Upper lobe of left lung (tissue), 6 donors: Measurements from ENCODE around the gene TCHHL1. TPM values are rescaled to one million over a fixed set of nuclear protein-coding genes. Genes with fewer than 3 reads are reported as not detected.
"Not testable (repeated sequence)": the region's sequence is repeated elsewhere in the genome, so short reads cannot be mapped to it uniquely, and the experiment has no call there.

Experiments used
- ATAC-seq, 2 donors: fragments of 200-7000 bp; cut with Tn5 transposase; one replicate each; pipeline ENCODE4 v1.9.1; 2022; ENCODE audit warnings: mild to moderate bottlenecking in 2 of 2, moderate library complexity in 2 of 2; ENCODE audit not compliant: low FRiP score in 2 of 2
- DNase-seq, 2 donors: peaks; one replicate each; pipeline ENCODE4 v3.0.0-alpha.2; 2019 to 2020
- H3K27ac ChIP-seq, 4 donors: fragments of 200-600 bp; sonication (generic); one replicate each; pipeline ENCODE4 v1.5.1; 2016 to 2019
- H3K27me3 ChIP-seq, 4 donors: fragments of 200-600 bp; sonication (generic); one replicate each; pipeline ENCODE4 v1.5.1; 2017 to 2019
- H3K36me3 ChIP-seq, 4 donors: fragments of 200-600 bp; sonication (generic); one replicate each; pipeline ENCODE4 v1.5.1; 2016 to 2019
- H3K4me1 ChIP-seq, 4 donors: fragments of 200-600 bp; sonication (generic); one replicate each; pipeline ENCODE4 v1.5.1; 2018 to 2019
- H3K4me3 ChIP-seq, 4 donors: fragments of 200-600 bp; sonication (generic); one replicate each; pipeline ENCODE4 v1.5.1; 2017 to 2019; ENCODE audit warnings: mild to moderate bottlenecking in 2 of 4, moderate library complexity in 1 of 4
- H3K9me3 ChIP-seq, 4 donors: fragments of 200-600 bp; sonication (generic); one replicate each; pipeline ENCODE4 v1.5.1; 2018 to 2019
- CTCF ChIP-seq, 6 experiments: fragments of 450-650 bp in 4 of 6; fragments of 200-600 bp in 2 of 6; sonication (generic) in 2 of 6; IDR thresholded peaks; one replicate each; pipeline ENCODE4 v1.5.1; 2016 to 2019; ENCODE audit warnings: antibody characterized with exemption in 6 of 6
- EP300 ChIP-seq, 4 donors: sonication (generic); formaldehyde crosslinking; IDR thresholded peaks; one replicate each; pipeline ENCODE4 v1.5.1; 2017; ENCODE audit warnings: antibody characterized with exemption in 4 of 4, control low read depth in 2 of 4
- POLR2A ChIP-seq, 4 donors: fragments of 450-650 bp; IDR thresholded peaks; one replicate each; pipeline ENCODE4 v1.5.1; 2016 to 2017; ENCODE audit warnings: antibody characterized with exemption in 4 of 4, mild to moderate bottlenecking in 2 of 4
- POLR2AphosphoS5 ChIP-seq, 2 donors: sonication (generic); formaldehyde crosslinking; IDR thresholded peaks; one replicate each; pipeline ENCODE4 v1.5.1; 2017; ENCODE audit warnings: antibody characterized with exemption in 2 of 2
- WGBS, 2 donors: methylation state at CpG; one replicate each; pipeline ENCODE4 v1.1.5; 2017 to 2018; 5-methylcytosine and 5-hydroxymethylcytosine counted together
- total RNA-seq, 6 donors: library from RNA; depleted of rRNA in 4 of 6; stranded (reverse); fragments of >200 nt in 4 of 6; gene quantifications; one replicate each; pipeline versions ENCODE4 v1.1.0 to v1.2.1, GENCODE V29; 2016 to 2021
- donor health status: DM: no; HTN: no; CAD: no; lungs with moderate emphysema.
- donor health status: DM: no; HTN: yes; CAD: no; lungs with severe emphysema.

TCHHL1 gene
- total RNA-seq, 6 donors from 2014 or later: not detected

GRCh38 chr1:152104854-152105253 is 16.0 kb upstream of the TCHHL1 start:
- Histone ChIP-seq H3K4me3 (no peak overlapping the region), H3K4me1 (peaks cover 6 to 21% (median 14%) of the 10 kb centered on the region in 4 donors), H3K27me3 (peaks cover 0 to 26% (median 13%) of the 10 kb centered on the region in 4 donors), H3K9me3 (peaks cover 3 to 18% (median 13%) of the 10 kb centered on the region in 4 donors), H3K27ac (no peak overlapping the region), H3K36me3 (no peaks in the 10 kb centered on the region)
- 48 to 57% methylated on average over 2 of the region's 2 CpGs for WGBS, 2 donors
- ATAC-seq: no peak
- DNase-seq: no peak
- TF ChIP-seq POLR2A (IDR thresholded peaks at IDR 0.05) (no peak), CTCF (IDR thresholded peaks at IDR 0.05) (no peak), POLR2AphosphoS5 (IDR thresholded peaks at IDR 0.05) (no peak), EP300 (IDR thresholded peaks at IDR 0.05) (no peak)

GRCh38 chr1:152096931-152097330 is 8.1 kb upstream of the TCHHL1 start:
- no peak for DNase-seq
- Histone ChIP-seq H3K4me3 (no peak overlapping the region), H3K36me3 (no peaks in the 10 kb centered on the region), H3K27ac (no peak overlapping the region), H3K9me3 (peaks cover 0 to 9% (median 2%) of the 10 kb centered on the region in 4 donors), H3K4me1 (no peaks in the 10 kb centered on the region), H3K27me3 (no peaks in the 10 kb centered on the region)
- ATAC-seq: no peak
- no peak for TF ChIP-seq POLR2A (IDR thresholded peaks at IDR 0.05)
- no peak for TF ChIP-seq EP300 (IDR thresholded peaks at IDR 0.05)
- 63 to 66% methylated on average over 3 of the region's 3 CpGs for WGBS, 2 donors

GRCh38 chr1:152086760-152087159 is 2.1 kb downstream of the TCHHL1 start:
- no peaks in the 10 kb centered on the region for H3K4me1 ChIP-seq
- no peak overlapping the region for H3K27ac ChIP-seq
- no peak overlapping the region for H3K4me3 ChIP-seq
- no peak for DNase-seq
- TF ChIP-seq CTCF (IDR thresholded peaks at IDR 0.05) (no peak), EP300 (IDR thresholded peaks at IDR 0.05) (no peak), POLR2A (IDR thresholded peaks at IDR 0.05) (no peak), POLR2AphosphoS5 (IDR thresholded peaks at IDR 0.05) (no peak)
- ATAC-seq: no peak
- no peaks in the 10 kb centered on the region for H3K9me3 ChIP-seq
- H3K36me3 ChIP-seq: no peaks in the 10 kb centered on the region
- H3K27me3 ChIP-seq: no peaks in the 10 kb centered on the region

GRCh38 chr1:152084853-152085252 is 4.0 kb downstream of the TCHHL1 start:
- WGBS, 2 donors: 54 to 71% methylated on average over 1 of the region's 1 CpG
- no peak for TF ChIP-seq EP300 (IDR thresholded peaks at IDR 0.05)
- H3K27me3 ChIP-seq: no peaks in the 10 kb centered on the region
- no peaks in the 10 kb centered on the region for H3K4me1 ChIP-seq
- DNase-seq (no peak), ATAC-seq (no peak)
- H3K9me3 ChIP-seq: no peaks in the 10 kb centered on the region
- no peak overlapping the region for H3K4me3 ChIP-seq
- H3K36me3 ChIP-seq: no peaks in the 10 kb centered on the region
- no peak overlapping the region for H3K27ac ChIP-seq

- H3K4me1 ChIP-seq, H3K9me3 ChIP-seq, H3K36me3 ChIP-seq, H3K27ac ChIP-seq, H3K4me3 ChIP-seq, H3K27me3 ChIP-seq, ATAC-seq: not testable (repeated sequence)
- peak in 1 of 2 donors; percentile 73 for DNase-seq
- WGBS, 2 donors: 95 to 97% methylated on average over 5 to 15 of the region's 17 CpGs
These were observed 7.8 kb downstream of the TCHHL1 start for GRCh38 chr1:152081026-152081425.

GRCh38 chr1:152080494-152080893 is 8.4 kb downstream of the TCHHL1 start:
- 83 to 94% methylated on average over 15 to 17 of the region's 17 CpGs for WGBS, 2 donors
- not testable (repeated sequence) for H3K36me3 ChIP-seq, H3K4me1 ChIP-seq, H3K9me3 ChIP-seq, H3K27me3 ChIP-seq, H3K4me3 ChIP-seq, H3K27ac ChIP-seq, ATAC-seq
- DNase-seq: peak in 1 of 2 donors; percentile 41

- Histone ChIP-seq H3K9me3 (no peaks in the 10 kb centered on the region), H3K4me1 (no peaks in the 10 kb centered on the region), H3K4me3 (no peak overlapping the region), H3K27ac (no peak overlapping the region), H3K36me3 (no peaks in the 10 kb centered on the region), H3K27me3 (no peaks in the 10 kb centered on the region)
- TF ChIP-seq EP300 (IDR thresholded peaks at IDR 0.05) (no peak), POLR2AphosphoS5 (IDR thresholded peaks at IDR 0.05) (no peak), POLR2A (IDR thresholded peaks at IDR 0.05) (no peak), CTCF (IDR thresholded peaks at IDR 0.05) (no peak)
- DNase-seq (peak in 1 of 2 donors; percentile 51), ATAC-seq (no peak)
- 76 to 92% methylated on average over 11 to 23 of the region's 24 CpGs for whole genome bisulfite sequencing, 2 donors
These were observed 9.9 kb downstream of the TCHHL1 start for GRCh38 chr1:152078831-152079441.
